ENCODE measurements around the gene ISCA2.

DNA sequence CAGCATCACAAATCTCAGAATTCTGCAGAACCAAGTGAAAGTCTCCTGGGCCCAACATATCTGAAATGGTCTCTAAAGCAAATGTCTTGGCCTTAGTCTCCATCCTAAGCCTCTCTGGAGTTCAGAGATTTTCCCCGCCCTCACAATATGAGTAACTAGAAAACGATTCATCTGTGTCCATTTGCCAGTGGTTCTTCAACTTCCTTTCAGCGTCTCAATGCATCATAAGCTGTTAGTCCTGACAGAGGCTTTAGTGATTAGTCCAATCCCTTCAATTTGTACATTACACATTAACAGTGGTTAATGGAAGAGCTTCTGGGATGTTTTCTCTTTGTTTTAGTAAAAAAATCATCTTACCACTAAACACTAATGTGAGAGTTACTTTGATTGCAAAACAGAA lies 17.9 kb upstream of the ISCA2 start:
- TF ChIP-seq, protein P1, sequence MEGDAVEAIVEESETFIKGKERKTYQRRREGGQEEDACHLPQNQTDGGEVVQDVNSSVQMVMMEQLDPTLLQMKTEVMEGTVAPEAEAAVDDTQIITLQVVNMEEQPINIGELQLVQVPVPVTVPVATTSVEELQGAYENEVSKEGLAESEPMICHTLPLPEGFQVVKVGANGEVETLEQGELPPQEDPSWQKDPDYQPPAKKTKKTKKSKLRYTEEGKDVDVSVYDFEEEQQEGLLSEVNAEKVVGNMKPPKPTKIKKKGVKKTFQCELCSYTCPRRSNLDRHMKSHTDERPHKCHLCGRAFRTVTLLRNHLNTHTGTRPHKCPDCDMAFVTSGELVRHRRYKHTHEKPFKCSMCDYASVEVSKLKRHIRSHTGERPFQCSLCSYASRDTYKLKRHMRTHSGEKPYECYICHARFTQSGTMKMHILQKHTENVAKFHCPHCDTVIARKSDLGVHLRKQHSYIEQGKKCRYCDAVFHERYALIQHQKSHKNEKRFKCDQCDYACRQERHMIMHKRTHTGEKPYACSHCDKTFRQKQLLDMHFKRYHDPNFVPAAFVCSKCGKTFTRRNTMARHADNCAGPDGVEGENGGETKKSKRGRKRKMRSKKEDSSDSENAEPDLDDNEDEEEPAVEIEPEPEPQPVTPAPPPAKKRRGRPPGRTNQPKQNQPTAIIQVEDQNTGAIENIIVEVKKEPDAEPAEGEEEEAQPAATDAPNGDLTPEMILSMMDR (IDR thresholded peaks at IDR 0.05), result no peak
- TF ChIP-seq POLR2AphosphoS5 (IDR thresholded peaks at IDR 0.05), result no peak
